ENCODE results near the gene LGALS8. TPM values are rescaled to one million over a fixed set of nuclear protein-coding genes. Genes with fewer than 3 reads are reported as not detected.
"Not testable (repeated sequence)": the region's sequence is repeated elsewhere in the genome, so short reads cannot be mapped to it uniquely, and the experiment has no call there.

LGALS8 gene
- 100 to 1,000 TPM in 2 of 5 donors, 10 to 100 TPM in 3; 51.7 to 105 (median 84.1) TPM for polyA plus RNA-seq (ENCODE audit: insufficient read depth in 1 of 5, insufficient read length in 5 of 5, low replicate concordance in 1 of 5)
- long read RNA-seq, donor 1, full-length matches to known transcripts, result 31 of 74 reads
- long read RNA-seq, donor 1, partial matches to known transcripts, result 43 of 74 reads
- long read RNA-seq, donor 1, other reads (novel, unspliced or antisense), result 0 of 74 reads
- long read RNA-seq, donor 2, full-length matches to known transcripts, result 3 of 3 reads
- long read RNA-seq, donor 2, partial matches to known transcripts, result 0 of 3 reads
- long read RNA-seq, donor 2, other reads (novel, unspliced or antisense), result 0 of 3 reads
- long read RNA-seq, donor 3, full-length matches to known transcripts, result 8 of 8 reads
- long read RNA-seq, donor 3, partial matches to known transcripts, result 0 of 8 reads
- long read RNA-seq, donor 3, other reads (novel, unspliced or antisense), result 0 of 8 reads
- long read RNA-seq, donor 4, full-length matches to known transcripts, result 10 of 21 reads
- long read RNA-seq, donor 4, partial matches to known transcripts, result 11 of 21 reads
- long read RNA-seq, donor 4, other reads (novel, unspliced or antisense), result 0 of 21 reads
- long read RNA-seq, donor 5, full-length matches to known transcripts, result 18 of 23 reads
- long read RNA-seq, donor 5, partial matches to known transcripts, result 5 of 23 reads
- long read RNA-seq, donor 5, other reads (novel, unspliced or antisense), result 0 of 23 reads
- long read RNA-seq, donor 6, full-length matches to known transcripts, result 13 of 19 reads
- long read RNA-seq, donor 6, partial matches to known transcripts, result 6 of 19 reads
- long read RNA-seq, donor 6, other reads (novel, unspliced or antisense), result 0 of 19 reads
- long read RNA-seq, donor 7, full-length matches to known transcripts, result 9 of 33 reads
- long read RNA-seq, donor 7, partial matches to known transcripts, result 24 of 33 reads
- long read RNA-seq, donor 7, other reads (novel, unspliced or antisense), result 0 of 33 reads
- long read RNA-seq, donor 8, full-length matches to known transcripts, result 2 of 2 reads
- long read RNA-seq, donor 8, partial matches to known transcripts, result 0 of 2 reads
- long read RNA-seq, donor 8, other reads (novel, unspliced or antisense), result 0 of 2 reads

DNA sequence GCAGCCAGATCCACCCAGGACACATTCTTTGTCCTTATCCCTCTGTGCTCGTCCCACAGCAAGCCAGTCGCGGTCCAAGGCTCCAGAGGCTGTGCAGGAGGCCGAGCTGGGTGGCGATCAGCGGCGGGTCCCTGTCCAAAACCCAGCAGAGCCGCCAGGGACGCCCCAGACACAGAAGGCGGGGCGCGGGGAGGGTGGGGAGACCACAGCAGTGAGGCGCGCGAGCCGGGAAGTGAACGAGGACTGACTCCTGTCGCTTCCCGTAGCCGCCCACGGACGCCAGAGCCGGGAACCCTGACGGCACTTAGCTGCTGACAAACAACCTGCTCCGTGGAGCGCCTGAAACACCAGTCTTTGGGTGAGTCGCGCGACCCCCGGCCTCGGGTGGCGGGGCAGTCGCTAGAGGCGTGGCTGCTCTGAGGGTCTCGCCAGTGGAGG, at the start of gene LGALS8:
Gene LGALS8, plus strand, starts transcription at position 279 of the 438 bp plus-strand sequence. CDS start 2,089 bp downstream, outside the sequence.
- peak; percentile 80 to 83 for DNase-seq

DNA sequence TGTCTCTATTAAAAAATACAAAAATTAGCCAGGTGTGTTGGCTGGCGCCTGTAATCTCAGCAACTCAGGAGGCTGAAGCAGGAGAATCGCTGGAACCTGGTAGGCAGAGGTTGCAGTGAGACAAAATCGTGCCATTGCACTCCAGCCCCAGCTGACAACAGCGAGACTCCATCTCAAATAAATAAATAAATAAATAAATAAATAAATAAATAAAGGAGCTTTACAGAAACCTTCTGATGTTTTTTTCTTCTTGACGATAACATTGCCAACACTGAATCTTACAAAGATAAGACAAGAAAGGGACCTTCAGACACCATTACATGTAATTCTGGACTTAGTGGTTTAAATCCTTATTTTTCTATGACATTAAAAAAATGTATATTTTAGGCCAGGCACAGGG, 47.8 kb upstream of the LGALS8 start:
- no peak for DNase-seq

DNA sequence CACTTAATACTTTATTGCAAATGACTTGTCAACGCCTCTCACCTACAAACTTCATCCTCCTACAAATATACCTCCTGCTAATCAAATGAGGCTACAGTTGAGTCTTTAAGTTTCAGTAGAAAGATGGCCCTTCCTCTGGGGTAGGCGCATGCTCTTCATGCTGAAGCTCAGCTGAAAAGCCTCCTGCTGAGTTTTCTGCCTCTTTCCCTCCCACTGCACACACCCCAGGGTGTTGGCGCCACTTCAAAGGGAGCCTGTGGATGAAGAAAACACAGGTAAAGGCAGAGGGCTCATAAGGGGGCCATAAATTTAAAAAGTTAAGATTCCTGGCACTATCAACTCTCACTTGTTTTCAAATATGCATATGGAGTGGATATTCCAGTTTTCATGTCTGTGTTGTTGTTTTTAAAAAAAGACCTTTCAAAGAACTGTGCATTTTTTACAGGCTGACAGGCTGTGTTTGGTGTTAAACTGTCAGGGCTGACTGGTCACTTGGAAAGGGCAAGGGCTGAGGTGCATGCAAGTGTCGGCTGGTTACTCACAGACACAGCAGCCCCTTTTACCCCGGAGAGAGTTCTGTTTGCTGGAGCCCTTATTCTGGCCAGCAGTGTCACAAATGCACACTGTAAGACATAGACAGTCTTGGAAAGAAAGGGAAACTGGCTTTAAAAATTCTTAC, 42.9 kb upstream of the LGALS8 start:
- no peak for DNase-seq

DNA sequence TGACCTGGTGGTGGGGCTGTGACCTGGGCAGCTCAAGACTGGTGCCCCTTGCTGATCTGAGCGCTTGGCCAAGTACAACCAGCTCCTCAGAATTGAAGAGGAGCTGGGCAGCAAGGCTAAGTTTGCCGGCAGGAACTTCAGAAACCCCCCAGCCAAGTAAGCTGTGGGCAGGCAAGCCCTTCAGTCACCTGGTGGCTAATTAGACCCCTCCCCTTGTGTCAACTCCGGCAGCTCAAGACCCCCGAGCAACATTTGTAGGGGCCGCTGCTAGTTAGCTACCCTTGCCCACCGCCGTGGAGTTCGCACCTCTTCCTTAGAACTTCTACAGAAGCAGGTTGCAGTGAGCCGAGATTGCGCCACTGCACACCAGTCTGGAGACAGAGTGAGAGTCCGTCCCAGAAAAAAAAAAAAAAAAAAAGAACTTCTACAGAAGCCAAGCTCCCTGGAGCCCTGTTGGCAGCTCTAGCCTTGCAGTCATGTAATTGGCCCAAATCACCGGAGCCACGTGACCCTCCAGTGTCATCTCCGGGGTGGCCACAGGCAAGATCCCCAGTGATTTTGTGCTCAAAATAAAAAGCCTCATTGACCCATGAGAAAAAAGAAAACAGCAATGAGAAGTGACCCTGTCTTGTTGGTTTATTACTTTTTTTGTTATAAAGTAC, 39.3 kb upstream of the LGALS8 start:
- DNase-seq, result no peak

DNA sequence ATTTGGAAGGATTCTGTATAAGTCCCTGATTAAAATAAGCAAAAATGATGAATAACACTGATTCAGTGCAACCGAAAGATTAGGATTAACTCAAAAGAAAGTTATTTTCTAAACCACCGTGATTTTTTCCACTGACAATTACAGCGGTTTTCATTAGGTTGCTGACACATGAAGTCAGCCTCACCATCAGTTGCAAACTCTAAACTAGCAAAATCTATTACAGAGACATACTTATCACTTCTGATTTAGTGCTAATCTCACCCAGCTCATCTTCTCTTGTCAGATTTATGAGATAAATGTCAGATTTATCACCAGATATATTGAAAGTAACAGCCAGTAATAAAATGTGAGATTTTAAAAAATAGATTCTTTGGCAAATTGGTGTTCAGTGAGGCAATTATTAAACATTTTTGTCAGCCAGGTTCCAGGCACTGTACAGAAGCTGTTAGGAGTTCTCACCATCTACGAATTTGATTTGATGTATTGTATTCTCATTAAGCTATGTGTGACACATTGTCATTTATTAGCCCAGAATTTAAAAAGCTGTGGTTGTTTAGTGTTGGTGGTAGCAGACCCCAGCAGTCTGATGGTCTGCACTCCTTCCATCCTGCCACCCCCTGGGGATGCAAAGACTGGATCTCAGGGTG, 37.3 kb upstream of the LGALS8 start:
- no peak for DNase-seq

DNA sequence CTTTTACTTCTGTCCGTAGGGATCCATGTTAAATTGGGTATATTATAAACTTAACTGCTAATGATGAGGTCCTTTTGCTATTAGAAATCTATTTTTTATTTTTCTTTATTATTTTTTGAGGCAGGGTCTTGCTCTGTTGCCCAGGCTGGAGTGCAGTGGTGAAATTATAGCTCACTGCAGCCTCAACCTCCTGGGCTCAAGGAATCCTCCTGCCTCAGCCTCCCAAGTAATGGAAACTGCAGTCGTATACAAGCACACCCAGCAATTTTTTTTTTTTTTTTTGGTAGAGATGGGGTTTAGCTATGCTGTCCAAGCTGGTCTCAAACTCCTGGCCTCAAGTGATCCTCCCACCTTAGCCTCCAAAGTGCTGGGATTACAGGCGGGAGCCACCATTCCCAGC, 34.6 kb upstream of the LGALS8 start:
- DNase-seq, result not testable (repeated sequence)

DNA sequence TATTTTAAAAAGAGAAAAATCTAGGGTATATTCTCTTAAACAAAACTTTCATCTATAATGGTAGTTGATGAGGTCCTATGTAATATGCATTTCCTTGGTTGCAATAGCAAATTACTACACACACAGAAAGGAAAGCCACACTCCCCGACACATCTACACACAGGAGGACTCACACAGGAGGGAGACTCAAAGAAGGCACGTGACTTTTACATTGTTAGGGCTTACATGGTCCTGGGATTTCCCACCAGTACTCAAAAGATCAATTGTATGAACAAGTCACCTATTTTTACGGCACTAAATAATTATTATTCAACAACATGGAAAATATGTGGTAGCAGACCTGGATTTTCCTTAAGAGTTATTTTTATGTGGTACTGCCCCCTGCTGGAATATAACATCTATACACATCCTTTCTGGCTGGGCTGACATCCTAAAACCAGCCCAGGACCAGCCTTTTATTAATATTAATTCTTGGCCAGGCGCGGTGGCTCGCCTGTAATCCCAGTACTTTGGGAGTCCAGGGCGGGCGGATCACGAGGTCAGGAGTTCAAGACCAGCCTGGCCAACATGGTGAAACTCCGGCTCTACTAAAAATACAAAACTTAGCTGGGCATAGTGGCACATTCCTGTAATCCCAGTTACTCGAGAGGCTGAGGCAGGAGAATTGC, 33.9 kb upstream of the LGALS8 start:
- DNase-seq, result peak; percentile 28 to 48

DNA sequence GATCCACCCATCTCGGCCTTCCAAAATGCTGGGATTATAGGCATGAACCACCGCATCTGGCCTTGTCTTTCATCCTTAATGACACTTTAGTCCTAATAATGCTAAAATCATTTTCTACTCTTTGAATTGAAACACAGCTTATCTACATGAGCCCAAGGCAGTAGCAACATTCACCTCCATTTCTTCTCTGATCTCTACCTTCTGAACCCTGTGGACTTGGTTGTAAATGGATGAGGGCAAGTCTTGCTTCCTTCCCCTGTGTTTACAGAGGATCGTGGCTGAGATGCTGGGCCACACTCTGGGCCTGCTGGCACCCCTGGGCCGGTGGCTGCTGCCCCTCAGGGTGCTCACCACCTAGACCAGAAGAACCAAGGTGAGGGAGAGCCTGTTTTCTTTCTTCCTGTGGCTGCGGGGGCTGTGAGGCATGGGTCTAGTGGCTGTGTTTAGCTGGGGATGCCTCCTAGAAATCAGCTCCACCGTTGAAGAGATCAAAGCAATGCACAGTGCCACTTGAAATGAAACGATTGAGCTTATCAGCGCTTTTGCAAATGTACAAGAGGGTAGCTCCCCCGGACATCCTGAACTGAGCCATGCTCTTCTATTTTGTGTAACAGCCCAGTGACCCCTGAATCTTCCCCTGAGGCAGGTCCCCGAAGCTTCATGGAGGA, 32.2 kb upstream of the LGALS8 start:
- DNase-seq, result no peak

DNA sequence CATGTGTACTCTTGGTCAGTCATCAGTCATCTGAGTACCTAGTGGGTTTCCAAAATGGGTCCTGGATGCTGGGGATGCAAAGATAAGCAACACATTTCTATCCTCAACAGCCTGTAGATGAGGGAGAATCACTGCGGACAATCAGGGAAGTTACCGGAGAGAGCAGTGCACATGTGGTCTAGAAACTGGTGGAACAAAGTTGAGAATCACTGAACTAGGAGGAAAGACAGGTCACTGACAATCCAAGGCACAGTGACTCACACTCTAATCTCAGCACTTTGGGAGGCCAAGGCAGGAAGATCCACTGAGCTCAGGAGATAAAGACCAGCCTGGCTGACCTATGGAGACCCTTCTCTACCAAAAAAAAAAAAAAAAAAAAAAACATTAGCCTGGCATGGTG, 31.4 kb upstream of the LGALS8 start:
- no peak for DNase-seq

DNA sequence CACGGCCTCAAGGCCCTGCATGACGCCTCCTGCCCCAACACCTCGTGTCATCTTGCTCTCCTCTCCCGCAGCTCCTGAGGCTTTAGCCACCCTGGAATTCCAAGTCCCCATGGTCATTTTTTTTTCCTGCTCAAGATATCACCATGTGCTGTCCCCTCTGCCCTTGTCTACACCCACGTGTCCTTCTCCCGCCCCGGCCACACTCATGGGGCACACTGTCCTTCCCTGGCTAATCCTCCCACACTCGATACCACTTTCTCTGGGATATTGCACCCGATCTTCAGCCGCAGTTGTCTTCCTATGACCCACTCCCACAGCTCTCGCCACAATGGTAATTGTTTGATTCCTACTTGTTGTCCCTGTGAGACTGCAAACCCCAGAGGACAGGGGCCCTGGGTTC, 29.7 kb upstream of the LGALS8 start:
- no peak for DNase-seq

DNA sequence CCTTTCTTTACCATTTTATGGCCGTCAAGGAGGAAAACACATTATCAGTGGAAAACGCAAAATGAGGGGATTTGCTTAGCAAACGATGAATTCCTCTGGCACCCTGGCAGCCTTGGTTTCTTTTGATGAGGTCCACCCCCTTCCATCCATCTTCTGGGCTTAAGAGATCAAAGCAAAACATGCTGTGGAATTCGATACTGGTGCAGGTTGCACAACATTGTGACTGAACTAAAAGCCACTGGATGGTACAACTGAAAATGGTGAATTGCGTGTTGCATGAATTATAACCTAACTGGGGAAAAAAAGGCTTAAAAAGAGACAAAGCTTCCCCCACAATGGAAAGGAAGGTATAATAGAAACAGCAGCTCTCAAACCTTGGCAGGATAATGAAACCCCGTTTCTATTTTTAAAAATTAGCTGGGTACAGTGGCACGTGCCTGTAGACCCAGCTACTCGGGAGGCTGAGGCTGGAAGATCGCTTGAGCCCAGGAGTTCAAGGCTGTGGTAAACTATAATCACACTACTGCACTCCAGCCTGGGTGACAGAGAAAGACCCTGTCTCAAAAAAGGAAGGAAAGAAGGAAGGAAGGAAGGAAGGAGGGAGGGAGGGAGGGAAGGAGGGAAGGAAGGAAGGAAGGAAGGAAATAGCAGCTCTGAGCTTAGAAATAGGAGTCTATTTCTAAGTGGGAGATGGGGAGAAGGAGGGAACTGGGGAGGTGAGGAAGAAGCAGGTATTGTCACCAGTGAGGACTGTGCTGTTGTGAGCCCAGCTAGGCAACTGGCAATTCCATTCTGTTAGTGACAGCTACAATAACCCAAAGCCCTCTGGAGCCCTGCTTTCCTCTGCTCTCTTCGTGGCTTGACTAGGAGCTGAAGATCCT, 29.0 kb upstream of the LGALS8 start:
- DNase-seq, result no peak

DNA sequence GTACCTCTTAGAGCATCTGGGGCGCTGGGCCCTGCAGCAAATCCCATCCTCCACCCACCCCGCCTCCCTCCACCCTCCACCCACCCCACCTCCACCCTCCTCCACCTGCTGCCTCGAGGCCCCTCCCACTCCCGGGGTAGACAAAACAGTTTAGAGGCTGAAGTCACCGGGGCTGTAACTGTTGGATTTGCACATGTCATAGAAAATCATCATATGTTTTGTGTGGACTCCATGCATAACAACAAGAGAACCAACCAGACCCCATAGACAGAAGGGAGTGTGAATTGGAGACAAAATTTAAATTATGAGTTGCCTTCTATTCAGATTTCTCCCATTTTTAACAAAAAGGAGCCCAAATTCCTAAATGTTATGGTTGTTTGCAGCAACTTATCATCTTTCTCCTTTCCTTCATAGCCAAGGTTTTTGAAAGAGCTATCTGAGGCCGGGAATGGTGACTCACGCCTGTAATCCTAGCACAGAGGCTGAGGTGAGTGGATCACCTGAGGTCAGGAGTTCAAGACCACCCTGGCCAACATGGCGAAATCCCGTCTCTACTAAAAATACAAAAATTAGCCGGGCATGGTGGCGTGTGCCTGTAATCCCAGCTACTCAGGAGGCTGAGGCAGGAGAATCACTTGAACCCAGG, 28.2 kb upstream of the LGALS8 start:
- no peak for DNase-seq

DNA sequence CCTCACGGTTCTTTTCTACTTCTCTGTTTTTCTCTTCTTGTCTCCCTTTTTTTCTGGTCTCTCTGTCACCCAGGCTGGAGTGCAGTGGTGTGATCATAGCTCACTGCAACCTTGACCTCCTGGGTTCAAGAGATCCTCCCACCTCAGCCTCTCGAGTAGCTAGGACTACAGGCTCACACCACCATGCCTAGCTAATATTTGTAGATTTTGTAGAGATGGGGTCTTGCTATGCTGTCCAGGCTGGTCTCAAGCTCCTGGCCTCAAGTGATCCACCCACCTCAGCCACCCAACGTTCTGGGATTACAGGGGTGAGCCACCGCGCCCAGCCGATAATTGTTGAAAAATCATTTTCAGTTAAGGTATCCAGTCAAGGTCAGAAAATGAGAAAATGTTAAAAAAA, 25.9 kb upstream of the LGALS8 start:
- no peak for DNase-seq

DNA sequence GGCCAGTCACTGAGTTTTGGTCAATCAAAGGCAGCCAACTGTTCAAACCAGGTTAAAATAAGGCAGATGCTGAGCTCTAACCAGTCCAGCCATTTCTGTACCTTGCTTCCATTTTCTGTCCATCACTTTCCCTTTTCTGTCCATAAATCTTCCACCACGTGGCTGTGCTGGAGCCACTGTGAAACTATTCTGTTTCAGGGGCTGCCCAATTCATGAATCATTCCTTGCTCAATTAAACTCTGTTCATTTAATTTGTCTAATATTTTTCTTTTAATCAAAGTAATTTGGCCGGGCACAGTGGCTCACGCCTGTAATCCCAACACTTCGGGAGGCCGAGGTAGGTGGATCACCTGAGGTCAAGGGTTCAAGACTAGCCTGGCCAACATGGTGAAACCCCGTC, 22.7 kb upstream of the LGALS8 start:
- no peak for DNase-seq

DNA sequence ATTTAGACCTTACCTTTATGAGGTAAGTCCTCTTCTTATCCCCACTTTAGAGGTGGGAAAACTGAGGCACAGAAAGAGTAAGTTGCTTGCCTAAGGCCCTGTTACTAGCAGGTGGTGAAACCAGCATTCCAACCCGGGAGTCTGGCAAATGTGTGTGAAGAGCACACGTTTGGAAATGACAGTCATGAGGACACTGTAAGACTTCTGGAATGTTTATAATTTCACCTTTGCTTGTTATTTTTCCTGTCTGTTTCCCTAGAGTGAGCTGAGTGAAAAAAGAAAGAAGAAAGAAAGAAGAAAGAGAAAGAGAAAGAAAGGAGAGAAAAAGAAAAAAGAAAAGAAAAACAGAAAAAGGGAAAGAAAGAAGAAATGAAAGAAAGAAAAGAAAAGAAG, 21.2 kb upstream of the LGALS8 start:
- no peak for DNase-seq

DNA sequence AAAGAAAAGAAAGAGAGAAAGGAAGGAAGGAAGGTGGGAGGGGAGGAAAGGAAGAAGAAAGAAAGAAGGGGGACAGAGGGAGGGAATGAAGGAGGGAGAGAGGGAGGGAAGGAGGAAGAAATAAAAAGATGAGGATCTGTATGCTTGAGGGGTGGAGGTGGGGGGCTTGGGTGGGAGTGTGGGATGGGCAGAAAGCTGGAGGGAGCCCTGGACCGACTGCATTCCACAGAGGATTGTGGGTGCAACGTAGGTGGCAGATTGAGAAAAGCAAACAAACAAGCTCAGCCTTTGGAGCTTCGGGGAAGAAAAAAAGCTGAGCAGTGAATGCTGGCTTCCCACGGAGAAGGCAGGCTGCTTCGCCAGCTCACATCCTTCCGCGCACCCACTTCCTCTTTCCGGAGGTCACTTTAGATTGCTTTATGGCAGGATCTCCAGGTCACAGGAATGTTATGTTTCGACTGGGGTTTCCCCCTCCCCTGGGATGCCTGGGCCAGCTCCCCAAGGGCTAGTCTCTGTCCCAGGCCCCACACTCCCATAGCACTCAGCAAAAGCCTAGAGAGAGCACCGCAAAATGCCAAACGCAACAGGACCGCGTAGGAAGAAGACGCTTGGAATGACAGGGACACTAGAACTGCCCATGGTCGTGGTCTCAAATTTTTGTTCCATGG, 20.7 kb upstream of the LGALS8 start:
- DNase-seq, result peak; percentile 47 to 62

DNA sequence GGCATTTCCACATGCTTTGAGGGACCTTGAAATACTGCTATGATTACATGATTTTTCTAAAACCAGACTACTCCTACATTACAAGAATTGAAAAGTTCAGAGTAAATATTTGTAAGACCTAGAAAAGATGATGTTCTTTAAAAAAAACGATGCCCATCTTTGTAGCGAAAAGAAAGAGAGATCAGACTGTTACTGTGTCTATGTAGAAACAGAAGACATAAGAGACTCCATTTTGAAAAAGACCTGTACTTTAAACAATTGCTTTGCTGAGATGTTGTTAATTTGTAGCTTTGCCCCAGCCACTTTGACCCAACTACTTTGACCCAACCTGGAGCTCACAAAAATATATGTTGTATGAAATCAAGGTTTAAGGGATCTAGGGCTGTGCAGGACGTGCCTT, 19.4 kb upstream of the LGALS8 start:
- DNase-seq, result not testable (repeated sequence)

Data from right lung (tissue), 10 donors.